H9 (cell line): Measurements from ENCODE around the gene AHSG. TPM values are rescaled to one million over a fixed set of nuclear protein-coding genes. Genes with fewer than 3 reads are reported as not detected.

Experiments used
- DNase-seq: peaks from one replicate; pipeline ENCODE4 v3.0.0-alpha.2; 2017
- H2AFZ ChIP-seq: one replicate; pipeline ENCODE4 v1.6.1; 2013; ENCODE audit warnings: mild to moderate bottlenecking, low read length, control low read depth, moderate library complexity
- H2AK5ac ChIP-seq: 2 replicates; pipeline ENCODE4 v1.6.1; 2013; ENCODE audit warnings: low read length, control low read depth, mixed read lengths; ENCODE audit not compliant: insufficient read length
- H2BK120ac ChIP-seq: one replicate; pipeline ENCODE4 v1.6.1; 2013; ENCODE audit warnings: low read depth, mild to moderate bottlenecking, low read length, control low read depth, inconsistent platforms; ENCODE audit not compliant: poor library complexity, severe bottlenecking
- H2BK12ac ChIP-seq: 2 replicates; pipeline ENCODE4 v1.6.1; 2013; ENCODE audit warnings: low read length, control low read depth, mixed read lengths, low read depth; ENCODE audit not compliant: insufficient read length
- H2BK15ac ChIP-seq: 2 replicates; pipeline ENCODE4 v1.6.1; 2013; ENCODE audit warnings: low read depth, low read length, control low read depth
- H2BK20ac ChIP-seq: one replicate; pipeline ENCODE4 v1.6.1; 2013; ENCODE audit warnings: low read depth, mild to moderate bottlenecking, low read length, control low read depth, inconsistent platforms; ENCODE audit not compliant: poor library complexity, severe bottlenecking
- H2BK5ac ChIP-seq: 2 replicates; pipeline ENCODE4 v1.6.1; 2013; ENCODE audit warnings: low read length, control low read depth, mixed read lengths; ENCODE audit not compliant: insufficient read length
- H3K14ac ChIP-seq: 2 replicates; pipeline ENCODE4 v1.6.1; 2013; ENCODE audit warnings: low read length, control low read depth; ENCODE audit not compliant: insufficient read depth
- H3K18ac ChIP-seq: 2 replicates; pipeline ENCODE4 v1.6.1; 2013; ENCODE audit warnings: low read depth, mild to moderate bottlenecking, mixed read lengths, low read length, control low read depth; ENCODE audit not compliant: insufficient read length
- H3K23ac ChIP-seq: 2 replicates; pipeline ENCODE4 v1.6.1; 2013; ENCODE audit warnings: low read length, control low read depth, mixed read lengths, low read depth; ENCODE audit not compliant: insufficient read length
- H3K23me2 ChIP-seq: 2 replicates; pipeline ENCODE4 v1.6.1; 2013; ENCODE audit warnings: low read depth, mild to moderate bottlenecking, mixed read lengths, low read length, control low read depth; ENCODE audit not compliant: insufficient read length, poor library complexity, severe bottlenecking
- H3K27ac ChIP-seq: 2 replicates; pipeline ENCODE4 v1.5.1; 2013; ENCODE audit warnings: low read length, control low read depth, mixed read lengths, low read depth; ENCODE audit not compliant: insufficient read length
- H3K27me3 ChIP-seq: 2 replicates; pipeline ENCODE4 v1.6.1; 2013; ENCODE audit warnings: low read length, control low read depth, inconsistent platforms; ENCODE audit not compliant: insufficient read depth
- H3K4ac ChIP-seq: 2 replicates; pipeline ENCODE4 v1.6.1; 2013; ENCODE audit warnings: low read depth, mild to moderate bottlenecking, control low read depth, inconsistent platforms, low read length, moderate library complexity
- H3K4me1 ChIP-seq: 2 replicates; pipeline ENCODE4 v1.6.1; 2013; ENCODE audit warnings: low read length, control low read depth, inconsistent platforms; ENCODE audit not compliant: insufficient read depth
- H3K4me2 ChIP-seq: 2 replicates; pipeline ENCODE4 v1.6.1; 2013; ENCODE audit warnings: low read length, control low read depth, mixed read lengths; ENCODE audit not compliant: insufficient read length, insufficient read depth
- H3K56ac ChIP-seq: 2 replicates; pipeline ENCODE4 v1.6.1; 2013; ENCODE audit warnings: low read depth, mild to moderate bottlenecking, mixed read lengths, low read length, control low read depth; ENCODE audit not compliant: insufficient read length
- H3K79me1 ChIP-seq: 2 replicates; pipeline ENCODE4 v1.6.1; 2013; ENCODE audit warnings: low read depth, mild to moderate bottlenecking, moderate library complexity, low read length, control low read depth, inconsistent platforms; ENCODE audit not compliant: insufficient read depth, poor library complexity, severe bottlenecking
- H3K79me2 ChIP-seq: 2 replicates; pipeline ENCODE4 v1.6.1; 2013; ENCODE audit warnings: low read length, control low read depth, inconsistent platforms; ENCODE audit not compliant: insufficient read depth
- H3K9ac ChIP-seq: 2 replicates; pipeline ENCODE4 v1.6.1; 2013; ENCODE audit warnings: low read length, control low read depth, mixed read lengths; ENCODE audit not compliant: insufficient read length; ENCODE audit errors: extremely low read depth
- H3K9me3 ChIP-seq: one replicate; pipeline ENCODE4 v1.6.1; 2013; ENCODE audit warnings: low read depth, low read length, inconsistent platforms; ENCODE audit not compliant: control insufficient read depth
- H3T11ph ChIP-seq: one replicate; pipeline ENCODE4 v1.6.1; 2013; ENCODE audit warnings: mild to moderate bottlenecking, low read length, control low read depth, inconsistent platforms
- H4K20me1 ChIP-seq: one replicate; pipeline ENCODE4 v1.6.1; 2013; ENCODE audit not compliant: control insufficient read depth, insufficient read length, insufficient read depth
- H4K5ac ChIP-seq: 2 replicates; pipeline ENCODE4 v1.6.1; 2013; ENCODE audit warnings: low read depth, mild to moderate bottlenecking, mixed read lengths, low read length, control low read depth; ENCODE audit not compliant: insufficient read length
- H4K8ac ChIP-seq: replicated peaks from 2 replicates; pipeline ENCODE4 v1.6.1; 2013; ENCODE audit warnings: low read length, control low read depth, mixed read lengths, low read depth; ENCODE audit not compliant: insufficient read length
- H4K91ac ChIP-seq: 2 replicates; pipeline ENCODE4 v1.6.1; 2013; ENCODE audit warnings: low read depth, mild to moderate bottlenecking, moderate library complexity, mixed read lengths, low read length, control low read depth; ENCODE audit not compliant: insufficient read length
- H3K27ac Mint-ChIP-seq, 3 experiments: 2 replicates in 2 of 3; 3 replicates in 1 of 3; pipeline ENCODE4 v1.8.0; 2020 to 2021; ENCODE audit warnings: mixed read lengths in 3 of 3, mild to moderate bottlenecking in 1 of 3, moderate library complexity in 1 of 3
- H3K27me3 Mint-ChIP-seq: 2 replicates; pipeline ENCODE4 v1.8.0; 2021; ENCODE audit warnings: low read depth, mild to moderate bottlenecking, moderate library complexity, mixed read lengths
- H3K36me3 Mint-ChIP-seq, 3 experiments: 2 replicates in 2 of 3; 3 replicates in 1 of 3; pipeline ENCODE4 v1.8.0; 2020 to 2021; ENCODE audit warnings: low read depth in 3 of 3, mixed read lengths in 3 of 3; ENCODE audit not compliant: insufficient read depth in 1 of 3
- H3K4me1 Mint-ChIP-seq, 2 experiments: 2 replicates each; pipeline ENCODE4 v1.8.0; 2020; ENCODE audit warnings: mixed read lengths in 2 of 2
- H3K4me3 Mint-ChIP-seq, 2 experiments: 2 replicates in 1 of 2; 3 replicates in 1 of 2; pipeline ENCODE4 v1.8.0; 2020 to 2021; ENCODE audit warnings: mild to moderate bottlenecking in 2 of 2, mixed read lengths in 2 of 2, moderate library complexity in 1 of 2
- H3K9me3 Mint-ChIP-seq, 2 experiments: 2 replicates in 1 of 2; 3 replicates in 1 of 2; pipeline ENCODE4 v1.8.0; 2020; ENCODE audit warnings: mild to moderate bottlenecking in 2 of 2, mixed read lengths in 2 of 2, moderate library complexity in 1 of 2
- CTCF ChIP-seq: fragments of 200-600 bp; sonication (generic); conservative IDR thresholded peaks from 3 replicates; pipeline ENCODE4 v1.8.0; 2021; ENCODE audit warnings: antibody characterized with exemption, mild to moderate bottlenecking
- WGBS: extraction: QIAGEN DNeasy Blood & Tissue Kit; methylation state at CpG from one replicate; pipeline ENCODE4 v1.1.7; 2013; ENCODE audit warnings: missing lambda C conversion rate, low lambda C conversion rate, mixed read lengths; ENCODE audit not compliant: insufficient read length; ENCODE audit errors: extremely low coverage; 5-methylcytosine and 5-hydroxymethylcytosine counted together
- total RNA-seq: library from RNA; stranded (reverse); gene quantifications from 2 replicates; pipeline ENCODE4 v1.2.1, GENCODE V29; 2021

Gene AHSG
- total RNA-seq, 1 experiment from 2014 or later: not detected

GRCh38 chr3:186620213-186621092 is 7.6 kb downstream of the AHSG start:
- Mint-ChIP-seq H3K27ac (no peak overlapping the region), H3K27me3 (peaks cover 25% of the 10 kb centered on the region), H3K4me1 (peaks cover 6% of the 10 kb centered on the region in 2 experiments), H3K36me3 (no peaks in the 10 kb centered on the region), H3K4me3 (no peak overlapping the region), H3K9me3 (no peaks in the 10 kb centered on the region)
- H3K4ac ChIP-seq: no peak overlapping the region
- no peak overlapping the region for H3K56ac ChIP-seq
- H3K9me3 ChIP-seq: no peaks in the 10 kb centered on the region
- no peak overlapping the region for H3T11ph ChIP-seq
- no peaks in the 10 kb centered on the region for H3K79me2 ChIP-seq
- no peaks in the 10 kb centered on the region for H3K79me1 ChIP-seq
- H2BK15ac ChIP-seq: no peak overlapping the region
- no peak overlapping the region for H2BK12ac ChIP-seq
- no peak overlapping the region for H4K5ac ChIP-seq
- no peak overlapping the region for H4K8ac ChIP-seq
- H4K91ac ChIP-seq: no peak overlapping the region
- no peak overlapping the region for H2AK5ac ChIP-seq
- H3K18ac ChIP-seq: no peak overlapping the region
- no peak overlapping the region for H3K14ac ChIP-seq
- no peak overlapping the region for H3K4me2 ChIP-seq
- H3K23me2 ChIP-seq: no peaks in the 10 kb centered on the region
- H3K4me1 ChIP-seq: no peaks in the 10 kb centered on the region; the same call in 1 of the 2 replicates
- DNase-seq: no peak
- H3K27me3 ChIP-seq: no peaks in the 10 kb centered on the region
- WGBS: no CpG with 5 or more reads among the region's 17 CpGs
- no peak overlapping the region for H3K23ac ChIP-seq
- no peak overlapping the region for H2AFZ ChIP-seq
- no peak overlapping the region for H2BK5ac ChIP-seq
- no peak overlapping the region for H3K9ac ChIP-seq
- no peak overlapping the region for H3K27ac ChIP-seq
- H4K20me1 ChIP-seq: no peaks in the 10 kb centered on the region
- no peak overlapping the region for H2BK120ac ChIP-seq
- no peak overlapping the region for H2BK20ac ChIP-seq
- TF ChIP-seq CTCF: no peak
